ENCODE results near the gene RFT1. TPM values are rescaled to one million over a fixed set of nuclear protein-coding genes. Genes with fewer than 3 reads are reported as not detected.

RFT1 gene
- total RNA-seq, 1 experiment from 2014 or later: 33.6 TPM

- H3K9me3 ChIP-seq (ENCODE audit: control insufficient read depth in 1 of 2, insufficient read depth in 1 of 2, low read depth in 1 of 2, low read length in 2 of 2): no peaks in the 10 kb centered on the region
- no peaks in the 10 kb centered on the region for H3K36me3 ChIP-seq (ENCODE audit: control insufficient read depth in 1 of 2, insufficient read depth in 2 of 2, low read length in 2 of 2)
- no peaks in the 10 kb centered on the region for H4K20me1 ChIP-seq (ENCODE audit: insufficient read depth)
- H3K27ac ChIP-seq (ENCODE audit: low read depth, low read length): no peak overlapping the region
- peaks cover 0 to 13% of the 10 kb centered on the region in 2 experiments; a peak in 2 of 4 replicates for H3K4me1 ChIP-seq (ENCODE audit: control insufficient read depth in 1 of 2, insufficient read depth in 2 of 2, low read length in 2 of 2)
- BruUV-seq (replicated peaks): no TSS peak
- no peak overlapping the region for H3K4me3 ChIP-seq (replicated peaks in 1 of 2; ENCODE audit: low read depth in 1 of 2, low read length in 2 of 2)
- intact Hi-C loops (cut with micrococcal nuclease): no loop called here
- H2AFZ ChIP-seq (ENCODE audit: low read depth, low read length, poor library complexity, severe bottlenecking): no peak overlapping the region
- no peaks in the 10 kb centered on the region for H3K9me2 ChIP-seq (ENCODE audit: insufficient read depth)
- no peak overlapping the region for H3K9ac ChIP-seq (ENCODE audit: low read length)
- ATAC-seq: no peak
- no peaks in the 10 kb centered on the region for H3K27me3 ChIP-seq (ENCODE audit: insufficient read depth, low read length)
- DNase-seq (ENCODE audit: low read depth, low spot score): no peak
- RAD21 ChIA-PET (ENCODE audit: low non-redundant PET in 1 of 2, low total read pairs in 2 of 2, uncharacterized antibody in 2 of 2, unreplicated experiment in 2 of 2): no interaction called here
- POLR2A ChIA-PET: no interaction called here
- CTCF ChIA-PET: no interaction called here
- TF ChIP-seq, protein P1, sequence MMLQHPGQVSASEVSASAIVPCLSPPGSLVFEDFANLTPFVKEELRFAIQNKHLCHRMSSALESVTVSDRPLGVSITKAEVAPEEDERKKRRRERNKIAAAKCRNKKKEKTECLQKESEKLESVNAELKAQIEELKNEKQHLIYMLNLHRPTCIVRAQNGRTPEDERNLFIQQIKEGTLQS (IDR thresholded peaks at IDR 0.05): no peak
- no peak for TF ChIP-seq JUND (IDR thresholded peaks at IDR 0.05)
- no peak for TF ChIP-seq RAD21 (IDR thresholded peaks at IDR 0.05; ENCODE audit: low read depth)
- no peak for TF ChIP-seq POLR2AphosphoS5 (IDR thresholded peaks at IDR 0.05; ENCODE audit: low read depth, low read length)
- no peak for TF ChIP-seq CBX3 (IDR thresholded peaks at IDR 0.05; ENCODE audit: low read depth)
- no peak for TF ChIP-seq ELF1 (IDR thresholded peaks at IDR 0.05; ENCODE audit: borderline replicate concordance, low read depth)
- TF ChIP-seq SRF (IDR thresholded peaks at IDR 0.05; ENCODE audit: low read depth): no peak
- TF ChIP-seq EZH2phosphoT487 (IDR thresholded peaks at IDR 0.05; ENCODE audit: borderline replicate concordance): no peak
- TF ChIP-seq MAX (IDR thresholded peaks at IDR 0.05): no peak
- TF ChIP-seq TCF7L2 (IDR thresholded peaks at IDR 0.05; ENCODE audit: borderline replicate concordance, extremely low read depth, insufficient read depth, insufficient read length): no peak
- no peak for TF ChIP-seq ZBTB33 (IDR thresholded peaks at IDR 0.05; ENCODE audit: extremely low read depth, insufficient replicate concordance, low read length)
- TF ChIP-seq FOSL1 (IDR thresholded peaks at IDR 0.05; ENCODE audit: low read depth): no peak
- no peak for TF ChIP-seq CTCF (IDR thresholded peaks at IDR 0.05 in 2 of 3, conservative IDR thresholded peaks at IDR 0.05 in 1 of 3; ENCODE audit: borderline replicate concordance in 1 of 3, insufficient read depth in 1 of 3, low read depth in 2 of 3, low read length in 2 of 3)
- no peak for TF ChIP-seq ZNF274 (IDR thresholded peaks at IDR 0.05; ENCODE audit: low read depth, low read length)
- no peak for TF ChIP-seq REST (IDR thresholded peaks at IDR 0.05; ENCODE audit: low read depth)
- H3K79me2 ChIP-seq (ENCODE audit: insufficient read depth, low read length): no peaks in the 10 kb centered on the region
- no peak overlapping the region for H3K4me2 ChIP-seq (ENCODE audit: low read length)
These were observed 47.5 kb downstream of the RFT1 start for GRCh38 chr3:53082736-53083135.
